Anterior cingulate cortex (tissue), 58 donors: ENCODE data around the gene CDKN3.

Experiments
- DNase-seq, 58 donors: peaks; one replicate each; lab custom pipeline; 2025; lab: John Stamatoyannopoulos, UW

The CDKN3 gene

GRCh38 chr14:54396493-54397335 is at the start of gene CDKN3:
Gene CDKN3, plus strand, starts transcription at chr14:54397007. Its CDS starts 62 bp downstream, at chr14:54397069.
- DNase-seq: peak; percentile 56 to 98 (median 95)

GRCh38 chr14:54347044-54347443 is 49.8 kb upstream of the CDKN3 start:
- no peak for DNase-seq

- peak in 3 of 58 donors; percentile 8 to 69 (median 40) for DNase-seq
These were observed 48.7 kb upstream of the CDKN3 start for GRCh38 chr14:54348001-54348611.

GRCh38 chr14:54348923-54349620 is 47.7 kb upstream of the CDKN3 start:
- peak in 11 of 58 donors; percentile 9 to 36 (median 16) for DNase-seq

- DNase-seq: no peak
These were observed 47.1 kb upstream of the CDKN3 start for GRCh38 chr14:54349713-54350112.

- DNase-seq: no peak
These were observed 46.6 kb upstream of the CDKN3 start for GRCh38 chr14:54350203-54350602.

GRCh38 chr14:54353266-54353665 is 43.5 kb upstream of the CDKN3 start:
- DNase-seq: no peak

GRCh38 chr14:54353694-54354093 is 43.1 kb upstream of the CDKN3 start:
- no peak for DNase-seq

- no peak for DNase-seq
These were observed 42.7 kb upstream of the CDKN3 start for GRCh38 chr14:54354096-54354495.

GRCh38 chr14:54354968-54355641 is 41.7 kb upstream of the CDKN3 start:
- DNase-seq: no peak

- no peak for DNase-seq
These were observed 41.1 kb upstream of the CDKN3 start for GRCh38 chr14:54355698-54356097.

- DNase-seq: no peak
These were observed 40.6 kb upstream of the CDKN3 start for GRCh38 chr14:54356172-54356571.

- DNase-seq: no peak
These were observed 36.1 kb upstream of the CDKN3 start for GRCh38 chr14:54360667-54361066.

- DNase-seq: no peak
These were observed 34.7 kb upstream of the CDKN3 start for GRCh38 chr14:54362089-54362504.

- DNase-seq: no peak
These were observed 33.9 kb upstream of the CDKN3 start for GRCh38 chr14:54362759-54363437.

- DNase-seq: peak in 2 of 58 donors; percentile 8 to 28
These were observed 32.0 kb upstream of the CDKN3 start for GRCh38 chr14:54364555-54365415.

GRCh38 chr14:54366736-54367735 is 29.8 kb upstream of the CDKN3 start:
- DNase-seq: peak in 39 of 58 donors; percentile 1 to 70 (median 29)

- no peak for DNase-seq
These were observed 28.5 kb upstream of the CDKN3 start for GRCh38 chr14:54368291-54368690.
